HEK293 (cell line): Measurements from ENCODE around the gene MLH3.

ENCODE experiments used
- CTCF ChIA-PET: fragments of 350-600 bp; formaldehyde crosslinking; extraction: SDS; loops from one replicate; lab custom pipeline; 2021; ENCODE audit warnings: antibody characterized with exemption; lab: Yijun Ruan, JAX
- POLR2A ChIA-PET: fragments of 300-600 bp; formaldehyde crosslinking; extraction: SDS; loops from one replicate; lab custom pipeline; 2020; ENCODE audit warnings: antibody characterized with exemption, inconsistent platforms; lab: Yijun Ruan, JAX
- H3K27ac ChIP-seq: fragments of 200-500 bp; sonication (Bioruptor generic); 2 replicates; pipeline ENCODE4 v1.5.1; 2014; ENCODE audit warnings: low read depth, low read length, control low read depth, inconsistent platforms; ENCODE audit errors: extremely low read depth
- H3K36me3 ChIP-seq, 2 experiments: fragments of 200-500 bp in 1 of 2; sonication (Bioruptor generic) in 1 of 2; 1 replicate in 1 of 2; 2 replicates in 1 of 2; pipeline ENCODE4 v1.5.1; 2014 to 2017; ENCODE audit warnings: inconsistent platforms in 2 of 2, low read length in 2 of 2; ENCODE audit not compliant: control insufficient read depth in 2 of 2, insufficient read depth in 1 of 2
- H3K4me1 ChIP-seq: fragments of 200-500 bp; sonication (Bioruptor generic); 2 replicates; pipeline ENCODE4 v1.5.1; 2014; ENCODE audit warnings: mild to moderate bottlenecking, low read length, inconsistent platforms; ENCODE audit not compliant: control insufficient read depth, insufficient read depth
- H3K4me3 ChIP-seq: 2 replicates; pipeline ENCODE4 v1.5.1; 2011; ENCODE audit warnings: low read depth, mild to moderate bottlenecking, control low read depth, low read length, moderate library complexity
- H3K9me3 ChIP-seq: fragments of 200-500 bp; sonication (Bioruptor generic); 2 replicates; pipeline ENCODE4 v1.5.1; 2014; ENCODE audit warnings: low read depth, low read length, inconsistent platforms; ENCODE audit not compliant: control insufficient read depth, insufficient read depth
- EGR2 ChIP-seq: fragments of 450-650 bp; formaldehyde crosslinking; IDR thresholded peaks from 2 replicates; pipeline ENCODE4 v1.5.1; 2016; ENCODE audit warnings: low read depth, missing biosample characterization, missing genetic modification characterization
- KLF8 ChIP-seq: fragments of 450-650 bp; formaldehyde crosslinking; IDR thresholded peaks from 2 replicates; pipeline ENCODE4 v1.5.1; 2016; ENCODE audit warnings: missing biosample characterization, missing genetic modification characterization
- SCRT2 ChIP-seq: fragments of 450-650 bp; formaldehyde crosslinking; IDR thresholded peaks from 2 replicates; pipeline ENCODE4 v1.5.1; 2016; ENCODE audit warnings: missing biosample characterization, missing genetic modification characterization
- WT1 ChIP-seq: fragments of 450-650 bp; formaldehyde crosslinking; IDR thresholded peaks from 2 replicates; pipeline ENCODE4 v1.5.1; 2016; ENCODE audit warnings: missing biosample characterization, missing genetic modification characterization
- ZFHX2 ChIP-seq: fragments of 450-650 bp; formaldehyde crosslinking; conservative IDR thresholded peaks from 2 replicates; pipeline ENCODE4 v1.5.1; 2016; ENCODE audit warnings: missing biosample characterization, missing genetic modification characterization
- ZFP37 ChIP-seq: fragments of 450-650 bp; formaldehyde crosslinking; IDR thresholded peaks from 2 replicates; pipeline ENCODE4 v1.5.1; 2016; ENCODE audit warnings: missing biosample characterization, missing genetic modification characterization
- ZIC2 ChIP-seq: fragments of 450-650 bp; formaldehyde crosslinking; IDR thresholded peaks from 2 replicates; pipeline ENCODE4 v1.5.1; 2016; ENCODE audit warnings: missing biosample characterization, missing genetic modification characterization
- ZNF112 ChIP-seq: fragments of 450-650 bp; formaldehyde crosslinking; IDR thresholded peaks from 2 replicates; pipeline ENCODE4 v1.5.0; 2017; ENCODE audit warnings: missing biosample characterization, missing genetic modification characterization
- ZNF169 ChIP-seq: fragments of 450-650 bp; formaldehyde crosslinking; IDR thresholded peaks from 2 replicates; pipeline ENCODE4 v1.5.1; 2016; ENCODE audit warnings: missing biosample characterization, missing genetic modification characterization
- ZNF223 ChIP-seq: fragments of 450-650 bp; formaldehyde crosslinking; IDR thresholded peaks from 2 replicates; pipeline ENCODE4 v1.5.1; 2016; ENCODE audit warnings: missing biosample characterization, missing genetic modification characterization
- ZNF24 ChIP-seq: fragments of 450-650 bp; formaldehyde crosslinking; IDR thresholded peaks from 2 replicates; pipeline ENCODE4 v1.5.1; 2016; ENCODE audit warnings: missing biosample characterization, missing genetic modification characterization
- ZNF302 ChIP-seq: fragments of 450-650 bp; formaldehyde crosslinking; IDR thresholded peaks from 2 replicates; pipeline ENCODE4 v1.5.1; 2016; ENCODE audit warnings: missing biosample characterization, missing genetic modification characterization, low read depth
- ZNF311 ChIP-seq: fragments of 450-650 bp; formaldehyde crosslinking; IDR thresholded peaks from 2 replicates; pipeline ENCODE4 v1.5.1; 2017; ENCODE audit warnings: missing biosample characterization, missing genetic modification characterization, borderline replicate concordance
- ZNF324 ChIP-seq: fragments of 450-650 bp; formaldehyde crosslinking; IDR thresholded peaks from 2 replicates; pipeline ENCODE4 v1.5.1; 2016; ENCODE audit warnings: missing biosample characterization, missing genetic modification characterization
- ZNF350 ChIP-seq: fragments of 450-650 bp; formaldehyde crosslinking; IDR thresholded peaks from 2 replicates; pipeline ENCODE4 v1.5.0; 2017; ENCODE audit warnings: missing biosample characterization, mild to moderate bottlenecking, missing genetic modification characterization
- ZNF354C ChIP-seq: fragments of 450-650 bp; formaldehyde crosslinking; IDR thresholded peaks from 2 replicates; pipeline ENCODE4 v1.5.1; 2016; ENCODE audit warnings: missing biosample characterization, missing genetic modification characterization, low read depth, borderline replicate concordance
- ZNF571 ChIP-seq: fragments of 450-650 bp; formaldehyde crosslinking; IDR thresholded peaks from 2 replicates; pipeline ENCODE4 v1.5.0; 2017; ENCODE audit warnings: missing biosample characterization, missing genetic modification characterization
- ZNF791 ChIP-seq: fragments of 450-650 bp; formaldehyde crosslinking; IDR thresholded peaks from 2 replicates; pipeline ENCODE4 v1.5.1; 2016; ENCODE audit warnings: missing biosample characterization, missing genetic modification characterization
- ZNF792 ChIP-seq: fragments of 450-650 bp; formaldehyde crosslinking; IDR thresholded peaks from 2 replicates; pipeline ENCODE4 v1.5.1; 2016; ENCODE audit warnings: missing biosample characterization, missing genetic modification characterization
- ZNF837 ChIP-seq: fragments of 450-650 bp; formaldehyde crosslinking; IDR thresholded peaks from 2 replicates; pipeline ENCODE4 v1.5.1; 2016; ENCODE audit warnings: missing biosample characterization, missing genetic modification characterization
- ZNF843 ChIP-seq: fragments of 450-650 bp; formaldehyde crosslinking; IDR thresholded peaks from 2 replicates; pipeline ENCODE4 v1.5.1; 2016; ENCODE audit warnings: missing biosample characterization, missing genetic modification characterization
- TF ChIP-seq, protein P1 (sequence below): fragments of 450-650 bp; formaldehyde crosslinking; IDR thresholded peaks from 2 replicates; pipeline ENCODE4 v1.5.1; 2016; ENCODE audit warnings: missing biosample characterization, missing genetic modification characterization
- TF ChIP-seq, protein P2 (sequence below): fragments of 450-650 bp; formaldehyde crosslinking; IDR thresholded peaks from 2 replicates; pipeline ENCODE4 v1.5.1; 2017; ENCODE audit warnings: missing biosample characterization, mild to moderate bottlenecking, missing genetic modification characterization, moderate library complexity
- TF ChIP-seq, protein P3 (sequence below): fragments of 450-650 bp; formaldehyde crosslinking; IDR thresholded peaks from 2 replicates; pipeline ENCODE4 v1.5.1; 2017; ENCODE audit warnings: missing biosample characterization, missing genetic modification characterization

MLH3 gene

DNA sequence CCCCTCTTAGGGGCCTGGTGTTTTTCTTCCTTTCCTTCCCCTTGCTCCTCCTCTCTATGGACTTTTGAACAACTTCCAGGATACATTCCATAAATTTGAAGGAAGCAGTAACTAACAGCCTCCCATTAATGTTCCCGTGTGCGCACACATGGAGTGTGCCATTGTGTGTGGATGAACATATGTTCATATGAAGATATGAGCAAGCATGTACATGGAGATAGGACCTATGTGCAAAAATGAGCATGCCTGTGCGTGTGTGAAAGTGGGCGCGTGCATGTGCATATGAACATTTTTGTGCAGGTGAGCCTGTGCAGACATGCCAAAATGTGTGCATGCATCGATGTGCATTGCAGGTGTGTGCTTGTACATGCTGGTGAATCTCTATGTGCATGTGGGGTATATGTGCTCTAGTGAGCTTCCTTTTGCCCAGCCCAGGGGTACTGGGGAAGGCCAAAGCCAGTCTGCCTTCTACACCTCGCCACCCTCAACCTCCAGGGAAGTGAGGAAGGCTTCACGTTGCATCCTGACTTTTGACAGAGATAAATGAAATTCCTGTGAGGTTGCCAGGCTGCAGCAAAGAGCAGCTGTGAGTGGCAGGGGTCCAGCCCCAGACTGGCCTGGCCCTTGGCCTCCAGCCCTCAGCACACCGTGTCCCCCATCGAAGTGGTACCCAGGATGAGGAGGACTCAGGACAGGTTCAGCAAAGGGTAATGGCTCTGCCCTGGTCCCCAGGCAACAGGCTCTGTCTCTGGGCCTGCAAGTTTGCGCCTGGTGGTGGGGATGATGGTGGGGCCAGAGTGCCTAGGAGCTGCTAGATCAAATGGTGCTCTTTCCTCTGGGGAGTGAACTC is 74.8 kb downstream of the MLH3 start (continued):
- TF ChIP-seq, protein P1, sequence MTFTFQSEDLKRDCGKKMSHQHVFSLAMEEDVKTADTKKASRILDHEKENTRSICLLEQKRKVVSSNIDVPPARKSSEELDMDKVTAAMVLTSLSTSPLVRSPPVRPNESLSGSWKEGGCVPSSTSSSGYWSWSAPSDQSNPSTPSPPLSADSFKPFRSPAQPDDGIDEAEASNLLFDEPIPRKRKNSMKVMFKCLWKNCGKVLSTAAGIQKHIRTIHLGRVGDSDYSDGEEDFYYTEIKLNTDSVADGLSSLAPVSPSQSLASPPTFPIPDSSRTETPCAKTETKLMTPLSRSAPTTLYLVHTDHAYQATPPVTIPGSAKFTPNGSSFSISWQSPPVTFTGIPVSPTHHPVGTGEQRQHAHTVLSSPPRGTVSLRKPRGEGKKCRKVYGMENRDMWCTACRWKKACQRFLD (tag by site-specific recombination), result no peak
- TF ChIP-seq ZNF354C (no peak), ZNF302 (tag by site-specific recombination) (no peak)

DNA sequence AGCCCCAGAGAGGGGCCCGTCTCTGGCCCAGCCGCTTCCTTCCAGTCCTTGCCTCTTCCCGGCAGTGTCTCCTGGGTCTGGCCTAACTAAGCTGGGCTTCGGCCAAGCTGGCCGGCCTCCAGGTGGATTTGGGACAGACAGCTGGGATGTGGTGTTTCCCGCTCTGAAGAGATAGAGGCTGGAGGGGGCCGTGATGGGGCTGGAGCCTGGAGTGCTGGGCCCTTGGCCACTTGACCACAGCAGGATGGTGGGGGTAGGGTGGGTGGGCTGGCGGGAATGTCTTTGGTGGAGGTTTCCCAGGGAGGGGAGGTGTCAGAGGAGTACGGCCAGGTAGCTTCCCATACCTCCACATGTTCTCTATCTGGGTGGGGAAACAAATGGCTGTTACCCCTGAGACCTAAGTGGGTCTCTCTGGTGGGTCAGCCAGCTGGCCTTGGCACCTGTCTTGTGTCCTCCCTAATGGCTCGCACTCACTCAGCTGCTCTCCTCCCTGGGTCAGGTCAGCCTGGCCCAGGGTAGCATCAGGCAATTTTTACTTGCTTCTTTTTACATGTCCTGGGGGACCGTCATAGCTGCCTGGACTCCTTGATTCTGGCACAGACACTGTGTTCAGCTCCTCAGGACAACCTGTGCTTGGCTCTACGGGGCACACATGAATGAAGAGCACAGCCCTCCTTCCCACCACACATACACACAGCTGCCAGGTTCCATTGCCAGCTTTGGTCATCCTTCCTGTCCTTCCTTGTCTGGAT is 76.0 kb downstream of the MLH3 start:
- Histone ChIP-seq H3K4me1 (no peaks in the 10 kb centered on the region; the same call in 1 of the 2 replicates), H3K4me3 (no peak overlapping the region), H3K27ac (no peak overlapping the region), H3K9me3 (no peaks in the 10 kb centered on the region), H3K36me3 (no peaks in the 10 kb centered on the region)
- ChIA-PET POLR2A (no interaction called here), CTCF (interaction anchor here (0.6 to 1.2 kb wide), 2 partner anchors 11 to 116 kb away, joined by 3 to 4 read pairs; no protein-coding TSS in a partner anchor)
- no peak for TF ChIP-seq ZNF324
- TF ChIP-seq KLF8, result no peak
- TF ChIP-seq ZNF311 (tag by site-specific recombination), result no peak
- TF ChIP-seq ZNF791, result no peak
- no peak for TF ChIP-seq ZNF169 (tag by site-specific recombination)
- TF ChIP-seq ZFHX2 (tag by site-specific recombination), result no peak
- TF ChIP-seq ZNF223 (tag by site-specific recombination), result no peak
- no peak for TF ChIP-seq ZNF571 (tag by site-specific recombination)
- no peak for TF ChIP-seq WT1 (tag by site-specific recombination)
- TF ChIP-seq ZNF350, result no peak
- TF ChIP-seq ZNF112, result no peak
- TF ChIP-seq, protein P2, sequence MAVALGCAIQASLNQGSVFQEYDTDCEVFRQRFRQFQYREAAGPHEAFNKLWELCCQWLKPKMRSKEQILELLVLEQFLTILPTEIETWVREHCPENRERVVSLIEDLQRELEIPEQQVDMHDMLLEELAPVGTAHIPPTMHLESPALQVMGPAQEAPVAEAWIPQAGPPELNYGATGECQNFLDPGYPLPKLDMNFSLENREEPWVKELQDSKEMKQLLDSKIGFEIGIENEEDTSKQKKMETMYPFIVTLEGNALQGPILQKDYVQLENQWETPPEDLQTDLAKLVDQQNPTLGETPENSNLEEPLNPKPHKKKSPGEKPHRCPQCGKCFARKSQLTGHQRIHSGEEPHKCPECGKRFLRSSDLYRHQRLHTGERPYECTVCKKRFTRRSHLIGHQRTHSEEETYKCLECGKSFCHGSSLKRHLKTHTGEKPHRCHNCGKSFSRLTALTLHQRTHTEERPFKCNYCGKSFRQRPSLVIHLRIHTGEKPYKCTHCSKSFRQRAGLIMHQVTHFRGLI (tag by site-specific recombination), result no peak
- no peak for TF ChIP-seq ZNF792 (tag by site-specific recombination)
- TF ChIP-seq ZFP37 (tag by site-specific recombination), result no peak
- no peak for TF ChIP-seq ZNF837 (tag by site-specific recombination)

DNA sequence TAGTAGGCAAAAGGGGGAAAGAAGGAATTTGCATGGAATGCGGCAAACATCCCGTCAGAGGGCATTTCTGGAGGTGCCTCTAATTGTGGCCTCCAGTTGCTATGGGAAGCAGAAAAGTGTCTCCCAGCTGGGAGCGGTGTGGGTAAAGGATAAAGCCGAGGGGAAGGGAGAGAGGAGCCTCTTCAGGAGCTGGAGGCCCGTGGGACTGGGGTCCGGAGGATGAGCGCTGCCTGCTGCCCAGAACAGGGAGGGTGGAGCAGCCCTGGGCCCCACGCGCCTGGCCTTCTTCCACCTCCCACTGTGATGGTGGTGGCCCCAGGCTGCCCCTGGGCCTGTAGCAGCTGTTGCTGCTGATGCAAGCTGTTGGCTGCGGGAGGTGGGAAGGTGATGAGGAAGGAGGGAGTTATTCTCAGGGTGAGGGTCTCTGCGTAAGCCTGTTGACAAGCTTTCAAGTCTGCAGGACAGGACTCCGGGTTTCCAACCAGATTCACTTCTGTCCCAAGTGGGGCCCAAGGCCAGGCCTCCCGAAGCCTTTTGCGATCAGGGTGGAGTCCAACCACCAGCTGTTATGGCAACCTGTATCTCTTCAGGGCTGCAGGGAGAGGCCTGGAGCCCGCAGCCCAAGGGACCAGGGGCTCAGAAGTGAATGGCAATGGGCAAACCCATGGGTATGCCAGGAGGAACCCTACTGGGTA is 76.8 kb downstream of the MLH3 start:
- no peaks in the 10 kb centered on the region; the same call in 1 of the 2 replicates for H3K4me1 ChIP-seq
- POLR2A ChIA-PET, result no interaction called here
- TF ChIP-seq ZNF24 (tag by site-specific recombination), result no peak
- TF ChIP-seq SCRT2 (tag by site-specific recombination), result peak; percentile 37; the same call in 1 of the 2 replicates
- TF ChIP-seq EGR2 (tag by site-specific recombination), result 0 out of 2 replicates have a peak, but pooled peaks have one; percentile 25
- TF ChIP-seq ZFHX2 (tag by site-specific recombination), result peak; percentile 49; the same call in 1 of the 2 replicates
- no peak for TF ChIP-seq ZNF843 (tag by site-specific recombination)
- TF ChIP-seq, protein P3, sequence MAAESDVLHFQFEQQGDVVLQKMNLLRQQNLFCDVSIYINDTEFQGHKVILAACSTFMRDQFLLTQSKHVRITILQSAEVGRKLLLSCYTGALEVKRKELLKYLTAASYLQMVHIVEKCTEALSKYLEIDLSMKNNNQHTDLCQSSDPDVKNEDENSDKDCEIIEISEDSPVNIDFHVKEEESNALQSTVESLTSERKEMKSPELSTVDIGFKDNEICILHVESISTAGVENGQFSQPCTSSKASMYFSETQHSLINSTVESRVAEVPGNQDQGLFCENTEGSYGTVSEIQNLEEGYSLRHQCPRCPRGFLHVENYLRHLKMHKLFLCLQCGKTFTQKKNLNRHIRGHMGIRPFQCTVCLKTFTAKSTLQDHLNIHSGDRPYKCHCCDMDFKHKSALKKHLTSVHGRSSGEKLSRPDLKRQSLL (tag by site-specific recombination), result no peak
- TF ChIP-seq ZIC2, result 0 out of 2 replicates have a peak, but pooled peaks have one; percentile 35
- TF ChIP-seq, all 188 proteins: peak for 4
- no peaks in the 10 kb centered on the region for H3K36me3 ChIP-seq
- CTCF ChIA-PET, result interaction anchor here (1.2 to 1.6 kb wide), 2 partner anchors 10 to 30 kb away, joined by 3 to 4 read pairs; no protein-coding TSS in a partner anchor
- H3K4me3 ChIP-seq, result no peak overlapping the region
- H3K27ac ChIP-seq, result no peak overlapping the region
- no peaks in the 10 kb centered on the region for H3K9me3 ChIP-seq
